ENCODE data around the gene PPFIA4.

DNA sequence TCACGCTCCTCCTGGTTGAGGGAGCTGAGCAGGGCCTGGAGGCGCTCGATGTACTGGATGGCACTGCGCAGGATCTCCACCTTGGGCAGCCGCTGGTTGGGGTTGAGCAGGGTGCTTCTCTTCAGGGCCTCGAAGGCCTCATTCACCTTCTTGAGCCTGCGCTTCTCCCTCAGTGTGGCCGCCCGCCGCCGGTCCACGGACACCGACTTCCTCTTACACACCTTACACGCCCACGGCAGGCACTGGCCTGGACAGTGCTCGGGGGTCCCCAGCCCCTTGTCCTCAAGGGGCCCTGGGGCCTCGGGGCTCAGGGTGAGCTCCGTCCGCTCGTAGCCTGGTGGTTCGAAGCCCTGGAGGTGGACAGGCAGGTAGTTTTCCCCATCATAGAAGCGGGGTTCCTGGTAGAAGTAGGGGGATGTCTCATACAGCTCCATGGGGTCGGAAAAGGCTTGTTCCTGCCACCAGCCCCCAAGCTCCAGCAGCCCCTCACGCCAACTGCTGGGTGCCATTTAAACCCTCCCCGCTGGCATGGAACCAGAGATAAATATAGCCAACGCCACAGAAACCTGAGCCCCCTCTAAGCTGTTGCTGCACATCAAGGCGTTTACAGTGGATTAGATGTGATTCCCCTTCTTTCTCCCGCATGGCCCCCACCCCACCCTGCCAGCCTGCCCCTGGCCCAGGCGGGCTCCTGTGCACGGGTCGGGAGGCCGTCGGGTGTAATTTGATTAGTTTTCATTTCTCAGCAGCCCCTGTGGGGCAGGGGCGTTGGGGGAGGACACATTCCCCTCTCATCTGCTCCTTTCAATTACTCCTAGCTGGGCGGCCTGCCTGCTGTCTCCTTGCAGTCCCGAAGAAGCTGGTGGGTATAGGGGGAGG, 59.5 kb downstream of the PPFIA4 start, which contains the start of gene MYOG:
- TF ChIP-seq CTCF (optimal IDR thresholded peaks at IDR 0.05 in 1 of 3, IDR thresholded peaks at IDR 0.05 in 1 of 3, conservative IDR thresholded peaks at IDR 0.05 in 1 of 3; ENCODE audit: extremely low read depth in 1 of 3, insufficient read depth in 2 of 3, low read length in 3 of 3) (no peak), EZH2 (IDR thresholded peaks at IDR 0.05; ENCODE audit: low read length) (no peak)
